HPDE6-E6E7 (cell line): ENCODE data around the gene YJEFN3.

Experiments
- DNase-seq: peaks from one replicate; pipeline ENCODE4 v3.0.0; 2011; ENCODE audit warnings: missing footprints; ENCODE audit errors: extremely low spot score

Gene YJEFN3

DNA sequence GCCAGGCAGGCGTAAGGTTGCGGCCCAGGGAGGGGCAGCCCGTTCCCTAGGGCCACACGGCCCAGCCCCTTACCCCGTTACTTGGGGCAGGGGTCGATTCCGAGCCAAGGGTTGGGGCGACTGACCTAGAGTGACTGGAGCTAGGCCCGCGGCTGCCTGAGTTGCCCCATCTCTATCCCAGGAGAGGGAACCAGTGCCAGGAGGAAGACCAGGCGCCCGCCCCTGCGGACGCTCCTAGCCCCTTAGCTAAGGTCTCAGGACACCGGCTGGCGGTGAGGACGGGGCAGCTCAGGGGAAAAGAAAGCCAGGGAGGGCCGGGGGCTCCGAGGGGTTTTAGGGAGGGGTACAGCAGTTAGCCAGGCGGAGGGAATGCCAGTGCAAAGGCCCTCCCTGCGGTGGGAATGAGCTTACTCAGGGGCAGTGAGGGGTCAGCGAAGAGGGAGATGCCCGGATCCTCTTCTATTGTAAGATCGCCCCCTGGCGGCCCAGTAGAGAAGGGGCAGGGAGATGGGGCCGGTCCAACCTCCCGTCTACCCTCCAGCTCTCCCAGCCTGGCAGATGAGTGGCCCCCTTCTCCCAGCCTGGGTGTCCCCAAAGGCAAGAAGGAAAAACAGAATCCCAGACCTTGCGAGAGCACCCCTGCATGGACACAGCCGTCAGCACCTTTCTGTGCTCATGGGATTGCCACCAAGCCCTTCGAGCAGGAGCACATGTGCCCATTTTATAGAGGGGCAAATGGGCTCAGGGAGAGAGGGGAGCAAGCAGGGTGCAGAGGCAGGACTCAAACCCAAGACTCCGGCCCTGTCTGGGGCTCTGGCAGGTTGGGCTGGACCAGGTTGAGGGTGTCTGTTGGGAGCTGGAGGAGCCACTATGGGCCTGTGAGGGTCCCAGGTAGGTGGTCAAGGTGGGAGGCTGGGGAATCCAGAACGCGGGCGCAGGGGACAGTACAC lies 25.6 kb downstream of the YJEFN3 start:
- DNase-seq, result no peak

DNA sequence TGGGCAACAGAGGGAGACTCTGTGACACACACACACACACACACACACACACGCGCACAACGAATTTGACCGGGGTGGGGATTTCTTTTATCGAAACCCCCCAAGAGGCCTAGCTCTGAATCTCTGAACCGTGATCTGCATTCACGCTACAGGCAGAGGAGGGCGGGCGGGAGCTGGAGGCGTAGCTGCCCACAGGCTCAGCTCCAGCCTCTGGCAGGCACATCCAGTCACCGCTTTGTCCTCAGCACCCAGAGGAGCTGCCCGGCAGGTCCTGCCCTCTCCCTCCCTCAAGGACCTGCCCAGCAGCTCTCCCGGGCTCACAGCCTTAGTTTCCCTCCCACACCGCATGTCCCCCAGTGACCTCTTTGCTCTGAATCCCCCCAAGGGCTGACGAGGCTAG lies 29.3 kb downstream of the YJEFN3 start:
- no peak for DNase-seq

DNA sequence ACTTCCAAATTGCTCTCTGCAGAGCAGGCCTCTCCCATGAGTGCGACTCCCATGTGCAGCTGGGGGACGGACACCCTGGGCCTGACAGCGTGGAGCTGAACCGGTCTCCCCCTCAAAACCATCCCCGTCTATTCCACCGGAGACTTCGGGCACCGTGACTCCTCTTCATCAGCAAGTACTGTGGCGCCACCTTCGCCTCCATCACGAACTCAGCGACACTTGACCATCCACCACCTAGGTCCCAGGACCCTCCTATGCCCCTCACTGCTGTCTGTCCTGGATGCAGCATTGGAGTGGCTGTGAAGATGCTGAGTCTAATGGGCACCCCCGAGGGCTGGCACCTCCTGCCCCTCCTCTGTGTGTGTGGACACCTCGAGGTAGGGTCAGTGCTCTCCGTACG lies 29.9 kb downstream of the YJEFN3 start:
- no peak for DNase-seq

DNA sequence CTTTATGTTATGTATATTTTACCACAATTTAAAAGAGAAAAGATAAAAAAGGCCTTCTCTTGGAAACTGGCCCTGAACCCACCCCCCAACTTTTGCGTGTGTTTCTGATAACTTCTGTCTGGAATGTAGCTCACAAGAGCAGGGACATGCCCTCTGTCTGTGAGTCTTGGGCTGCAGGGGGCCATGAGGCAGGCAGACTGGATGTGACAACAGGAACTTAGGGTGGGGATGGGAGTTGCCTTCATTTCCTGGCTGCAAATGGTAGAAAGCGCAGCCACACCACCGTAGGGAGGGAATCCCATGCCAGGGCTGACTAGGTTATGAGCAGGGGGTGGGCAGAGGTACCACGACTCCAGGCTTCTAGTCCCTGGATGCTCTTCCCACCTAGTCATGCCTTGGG lies 31.2 kb downstream of the YJEFN3 start:
- DNase-seq, result no peak

DNA sequence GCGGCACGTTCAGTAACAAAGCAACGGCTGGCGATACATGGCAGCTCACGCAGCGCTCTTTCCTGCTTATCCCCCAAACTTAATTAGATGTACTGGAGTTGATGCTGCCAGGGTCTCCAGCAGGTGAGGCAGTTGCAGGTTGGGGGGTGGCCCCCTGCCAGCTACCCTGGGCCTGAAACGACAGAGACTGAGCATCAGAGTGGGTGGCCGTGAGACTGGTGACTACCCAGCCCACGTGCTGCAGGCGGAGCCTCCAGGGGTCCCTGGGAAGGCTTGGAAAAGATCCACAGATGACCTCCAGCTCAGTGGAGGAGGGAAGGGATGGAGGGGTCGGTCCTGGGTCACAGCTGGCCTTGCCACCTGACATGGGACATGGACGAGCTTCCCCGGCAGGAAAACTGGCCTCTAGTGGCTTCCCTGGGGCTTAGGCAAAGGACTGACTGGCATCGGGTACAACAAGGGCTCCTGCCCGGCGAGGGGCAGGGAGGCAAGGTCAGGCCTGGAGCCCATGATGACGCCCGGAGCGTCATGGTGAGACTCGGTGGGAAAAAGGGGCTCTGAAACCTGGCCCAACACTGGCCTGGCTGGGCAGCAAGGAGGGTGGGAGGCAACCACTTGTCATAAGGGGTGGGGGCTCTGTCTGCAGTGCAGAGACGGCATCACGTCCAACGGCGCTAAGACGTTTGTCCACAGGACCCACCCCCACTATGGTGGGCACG lies 33.4 kb downstream of the YJEFN3 start:
- no peak for DNase-seq

DNA sequence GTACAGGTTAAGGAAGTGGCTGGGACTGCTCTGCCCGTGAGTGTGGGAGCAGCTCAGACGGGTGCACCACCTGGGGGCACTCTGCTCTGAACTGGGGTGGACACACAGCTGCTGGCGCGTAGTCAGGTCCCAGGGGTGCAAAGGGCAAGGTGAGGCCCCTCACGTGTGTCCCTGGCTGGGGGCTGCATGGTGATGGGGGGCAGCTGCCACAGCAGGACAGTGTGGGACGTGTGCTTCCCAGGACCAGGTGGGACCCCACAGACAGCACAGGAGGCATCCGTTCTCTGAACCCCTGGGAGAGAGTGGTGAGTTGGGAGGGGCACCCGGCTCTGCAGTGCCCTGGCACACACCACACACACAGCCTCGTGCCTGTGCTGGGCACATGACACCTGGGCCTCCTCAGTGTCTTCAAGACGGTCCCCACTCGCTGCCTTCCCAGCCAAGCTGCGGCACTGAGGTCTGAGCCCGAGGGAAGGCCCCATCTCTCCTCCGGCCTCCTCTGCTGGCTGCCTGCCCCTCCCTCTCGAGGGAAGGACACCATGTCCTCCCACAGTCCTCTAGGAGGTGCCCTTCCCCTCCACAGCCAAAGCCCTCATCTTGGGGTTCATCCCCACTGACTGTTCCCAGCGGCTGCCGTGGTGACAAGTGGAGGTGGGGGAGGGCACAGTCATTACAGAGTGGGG lies 34.1 kb downstream of the YJEFN3 start:
- no peak for DNase-seq

DNA sequence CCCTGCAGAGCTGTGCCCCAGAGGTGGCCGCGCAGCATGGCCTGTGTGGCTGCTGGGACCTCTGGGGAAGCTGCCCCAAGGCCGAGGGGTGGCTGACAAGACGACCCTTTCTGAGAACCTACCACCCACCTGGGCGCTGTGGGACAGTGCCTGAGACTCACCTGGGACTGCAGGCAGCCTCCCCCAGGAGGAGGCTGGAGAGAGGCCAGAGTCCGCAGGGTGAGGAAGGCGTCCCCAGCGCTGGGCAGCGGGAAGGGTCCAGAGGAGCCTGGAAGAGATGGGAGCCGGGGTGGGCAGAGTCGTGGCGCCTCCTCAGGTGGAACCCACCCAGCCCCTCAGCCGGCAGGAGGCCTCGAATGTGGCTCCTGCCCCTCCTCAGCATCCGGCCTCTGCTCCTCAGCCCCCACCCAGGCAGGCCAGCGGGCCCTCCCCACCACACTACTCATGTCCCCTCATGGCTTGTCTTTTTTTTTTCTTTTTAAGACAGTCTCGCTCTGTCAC lies 34.7 kb downstream of the YJEFN3 start:
- DNase-seq, result no peak

DNA sequence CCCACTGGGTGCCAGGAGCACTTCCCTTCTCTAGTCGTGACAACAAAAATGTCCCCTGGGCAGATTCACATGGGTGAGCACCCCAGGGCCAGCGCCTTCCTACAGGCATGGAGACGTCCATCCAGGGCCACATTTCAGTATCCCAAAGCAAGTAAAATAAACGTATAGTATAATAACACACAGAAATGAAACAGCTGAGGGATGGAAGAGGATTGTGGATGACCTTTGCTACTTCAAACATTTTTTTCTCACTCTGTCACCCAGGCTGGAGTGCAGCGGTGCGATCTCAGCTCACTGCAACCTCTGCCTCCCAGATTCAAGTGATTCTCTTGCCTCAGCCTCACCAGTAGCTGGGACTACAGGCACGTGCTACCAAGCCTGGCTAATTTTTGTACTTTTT lies 37.6 kb downstream of the YJEFN3 start:
- no peak for DNase-seq

DNA sequence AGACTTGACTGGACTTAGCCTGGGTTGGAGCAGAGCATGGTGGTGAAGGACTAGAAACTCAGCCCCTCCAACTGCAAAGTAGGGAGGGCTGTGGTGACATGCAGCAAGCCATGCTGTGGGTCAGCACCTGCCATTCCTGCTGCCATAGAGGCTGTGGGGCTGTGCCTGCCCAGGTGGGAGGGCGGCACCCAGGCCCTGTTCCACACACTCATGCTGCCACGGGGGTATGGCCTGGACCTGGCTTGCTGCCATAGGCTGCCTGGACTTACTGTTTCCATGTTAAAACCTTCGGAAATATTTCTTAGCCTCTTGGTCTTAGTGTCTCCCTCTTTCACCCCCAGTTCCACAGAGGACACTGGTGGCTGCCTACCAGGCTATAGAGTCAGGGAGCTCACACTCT lies 38.7 kb downstream of the YJEFN3 start:
- DNase-seq, result no peak

DNA sequence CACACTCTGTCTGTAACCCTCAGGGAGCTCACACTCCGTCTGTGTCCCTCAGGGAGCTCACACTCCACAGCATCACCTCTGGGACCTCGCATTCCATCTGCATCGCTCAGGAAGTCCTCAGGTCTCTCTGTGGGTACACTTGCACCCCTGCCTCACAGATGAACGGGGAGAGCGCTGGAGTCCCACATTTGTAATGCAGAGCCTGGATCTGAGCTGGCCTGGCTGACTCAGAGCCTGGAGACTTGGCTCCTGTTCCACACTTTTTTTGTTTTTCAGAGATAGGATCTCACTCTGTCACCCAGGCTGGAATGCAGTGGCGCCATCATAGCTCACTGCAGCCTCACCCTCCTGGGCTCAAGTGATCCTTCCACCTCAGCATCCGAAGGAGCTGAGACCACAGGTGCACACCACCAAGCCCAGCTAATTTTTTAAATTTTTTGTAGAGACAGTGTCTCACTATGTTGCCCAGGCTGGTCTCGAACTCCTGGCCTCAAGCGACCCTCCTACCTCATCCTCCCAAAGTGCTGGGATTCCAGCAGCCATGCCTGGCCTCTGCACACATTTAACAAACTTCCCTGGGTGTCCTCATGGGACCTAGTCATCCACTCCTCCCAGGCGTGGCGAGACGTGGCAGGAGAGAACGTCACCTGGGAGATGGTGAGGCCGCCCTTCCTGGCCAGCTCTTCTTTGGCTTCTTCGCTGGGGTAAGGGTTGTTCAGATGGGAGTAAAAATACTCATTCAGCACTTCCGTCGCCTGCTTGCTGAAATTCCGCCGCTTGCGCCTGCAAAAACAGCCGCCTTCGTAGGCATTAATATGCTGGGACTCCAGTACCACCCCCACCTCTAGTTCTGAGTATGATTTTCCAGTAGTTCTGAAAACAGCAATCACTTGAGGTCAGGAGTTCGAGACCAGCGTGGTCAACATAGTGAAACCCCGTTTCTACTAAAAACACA lies 40.4 kb downstream of the YJEFN3 start:
- DNase-seq, result no peak

DNA sequence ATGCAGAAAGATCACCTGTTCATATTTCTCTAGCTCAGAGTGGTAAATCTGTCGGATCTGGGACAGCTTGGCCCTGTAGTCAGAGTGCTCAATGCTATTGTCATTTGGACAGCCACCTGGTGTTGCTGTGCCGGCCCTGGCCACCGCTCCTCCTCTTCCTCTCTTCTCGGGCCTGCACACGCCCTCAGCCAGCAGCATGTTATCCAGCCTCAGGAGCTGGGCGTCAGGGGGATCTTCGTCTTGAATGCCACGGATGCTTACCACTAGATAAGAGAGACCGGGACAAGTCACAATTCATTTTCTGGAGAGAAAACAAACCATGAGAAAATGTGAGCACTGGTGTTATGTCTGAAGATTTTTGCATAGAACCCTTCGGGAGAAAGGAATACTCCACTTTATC lies 41.9 kb downstream of the YJEFN3 start:
- no peak for DNase-seq

DNA sequence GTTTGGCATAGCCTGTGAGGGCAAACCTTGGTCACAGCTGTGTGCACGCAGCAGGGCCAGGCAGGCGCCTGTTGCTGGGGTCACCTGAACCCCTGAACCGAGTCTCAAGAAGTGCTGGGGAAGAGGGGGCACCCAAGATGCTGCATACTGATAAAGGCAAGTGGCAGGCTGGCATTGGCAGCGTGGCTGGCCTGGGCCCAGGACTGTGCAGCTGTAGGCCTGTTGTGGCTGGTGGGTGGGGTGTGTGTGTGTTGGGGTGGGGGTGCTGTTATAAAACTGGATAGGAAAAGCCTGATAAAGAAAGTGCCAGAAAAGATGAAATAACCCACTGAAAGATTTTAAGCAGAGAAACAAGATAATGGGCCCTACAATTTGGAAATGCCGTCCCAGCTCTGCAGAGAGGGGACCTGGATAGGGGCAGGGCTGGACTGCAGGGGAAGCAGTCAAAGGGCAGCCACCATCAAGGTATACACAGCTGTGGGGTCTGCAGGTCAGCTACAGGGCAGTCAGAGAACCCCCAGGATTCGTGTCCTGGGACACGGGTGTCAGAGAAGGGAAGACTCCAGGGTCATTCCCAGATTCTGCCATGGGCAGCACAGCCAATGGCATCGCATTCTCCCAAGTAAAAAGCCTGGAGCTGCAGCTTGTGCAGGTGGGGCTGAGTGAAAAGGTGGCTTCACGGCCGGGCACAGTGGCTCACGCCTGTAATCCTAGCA lies 42.5 kb downstream of the YJEFN3 start:
- no peak for DNase-seq

DNA sequence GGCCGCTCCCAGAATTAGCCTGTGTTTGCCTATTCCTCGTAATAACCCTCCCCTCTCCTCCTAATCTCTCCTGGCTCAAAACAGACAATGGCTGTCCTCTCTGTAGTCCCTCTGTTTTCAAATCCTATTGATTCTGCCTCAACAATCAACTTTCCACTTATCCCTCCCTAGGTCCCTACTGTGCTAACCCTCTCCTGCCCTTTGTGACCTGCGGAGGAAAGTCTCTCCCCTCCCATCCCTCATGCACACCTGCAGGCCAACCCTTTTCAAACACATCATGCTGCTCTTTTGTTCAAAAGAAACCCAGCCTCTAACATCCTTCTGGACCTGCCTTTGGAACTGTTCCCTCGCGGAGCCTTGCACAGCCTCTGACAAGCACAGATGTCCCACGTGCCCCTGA lies 46.7 kb downstream of the YJEFN3 start:
- no peak for DNase-seq

DNA sequence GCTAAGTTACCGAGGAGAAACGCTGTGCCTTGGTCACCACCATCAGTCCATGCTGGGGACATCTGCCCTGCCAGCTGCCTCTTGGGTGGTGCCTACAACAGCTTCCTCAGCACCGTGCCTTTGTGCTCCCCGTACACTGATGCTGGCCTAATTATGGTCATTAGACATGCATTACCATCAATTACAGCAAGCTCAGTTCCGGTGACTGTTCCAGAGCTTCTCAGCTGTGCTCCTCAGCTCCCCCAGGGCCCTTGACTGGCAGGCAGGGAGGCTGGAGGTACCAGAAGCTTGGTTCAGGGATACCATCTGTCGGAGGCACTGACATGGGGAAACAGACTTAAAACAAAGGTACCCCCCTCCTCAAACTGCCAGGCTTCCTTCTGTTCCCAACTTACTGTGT lies 49.5 kb downstream of the YJEFN3 start:
- DNase-seq, result no peak

DNA sequence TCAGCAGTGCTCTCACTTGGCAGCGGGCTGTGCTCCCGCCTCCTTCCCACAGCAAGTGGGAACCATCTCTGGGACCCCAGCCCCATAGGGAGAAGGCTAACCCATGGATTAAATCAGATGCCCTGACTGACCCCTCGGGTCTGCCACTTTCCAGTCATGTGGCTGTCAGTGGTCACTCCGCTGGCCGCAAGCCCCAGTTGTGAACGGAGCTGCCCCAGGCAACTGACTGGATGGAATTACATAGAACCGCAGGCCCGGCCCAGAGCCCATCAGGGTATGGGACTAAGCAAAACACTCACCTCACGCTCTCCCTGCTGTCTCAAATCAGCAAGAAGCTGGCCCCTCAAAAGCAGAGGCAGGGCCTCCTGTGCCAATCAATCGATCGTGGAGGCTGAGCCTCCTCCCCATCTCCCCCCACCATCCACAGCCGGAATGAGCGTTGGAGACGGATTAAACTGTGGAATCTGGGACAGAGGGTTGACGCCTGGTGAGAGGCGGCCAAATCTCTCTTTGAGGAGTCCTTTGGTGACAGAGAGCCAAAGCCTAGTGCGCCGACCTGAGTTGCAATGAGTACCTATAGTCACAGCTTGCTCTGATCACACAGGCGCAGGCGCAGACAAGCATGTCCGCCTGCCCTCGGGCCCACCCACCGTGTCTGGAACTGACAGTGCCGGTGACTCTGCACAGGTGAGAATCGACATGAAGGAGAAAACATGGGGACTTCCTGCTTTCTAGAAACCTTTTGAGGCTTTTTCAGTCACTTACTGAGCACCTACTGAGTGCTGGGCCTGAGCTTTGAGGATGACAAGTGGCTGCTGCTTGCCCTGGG lies 51.0 kb downstream of the YJEFN3 start:
- DNase-seq, result no peak

DNA sequence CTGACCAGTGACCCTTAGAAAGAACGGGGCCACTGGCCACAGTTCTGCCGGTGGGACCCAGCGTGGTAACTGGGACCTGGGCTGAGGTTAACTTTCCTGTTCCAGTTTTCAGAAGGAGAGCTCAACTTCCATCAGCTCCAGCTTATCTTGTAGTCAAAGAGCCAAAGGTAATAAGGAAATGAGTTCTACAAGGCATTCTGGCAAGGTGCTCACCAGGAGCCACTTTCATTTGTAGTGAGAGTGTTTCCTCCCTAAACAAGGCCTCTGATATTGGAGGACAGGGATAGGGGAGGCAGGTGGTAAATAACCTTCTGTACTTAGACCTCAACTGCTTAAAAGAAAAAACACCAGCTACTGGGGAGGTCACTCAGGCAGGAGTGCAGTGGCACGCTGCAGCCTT lies 51.7 kb downstream of the YJEFN3 start:
- DNase-seq, result no peak

DNA sequence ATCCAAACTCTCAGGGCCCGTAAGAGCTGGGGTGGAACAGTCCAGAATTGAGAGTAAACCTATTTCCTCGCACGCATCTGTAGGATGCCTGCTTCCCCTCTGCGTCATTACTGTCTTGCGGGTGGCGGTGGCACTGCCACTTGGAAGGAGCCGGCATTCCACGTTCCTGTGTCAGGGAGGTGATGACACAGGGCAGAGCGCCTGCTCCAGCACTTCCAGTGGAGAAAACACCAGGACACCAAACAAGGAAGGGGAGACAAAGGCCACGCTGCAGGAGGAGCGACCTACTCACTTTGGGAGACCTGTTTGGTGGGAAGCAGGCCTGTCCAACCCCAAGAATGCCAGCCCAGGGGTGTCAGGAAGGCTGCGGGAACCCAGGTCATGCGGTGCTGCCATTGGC lies 52.7 kb downstream of the YJEFN3 start:
- DNase-seq, result no peak

DNA sequence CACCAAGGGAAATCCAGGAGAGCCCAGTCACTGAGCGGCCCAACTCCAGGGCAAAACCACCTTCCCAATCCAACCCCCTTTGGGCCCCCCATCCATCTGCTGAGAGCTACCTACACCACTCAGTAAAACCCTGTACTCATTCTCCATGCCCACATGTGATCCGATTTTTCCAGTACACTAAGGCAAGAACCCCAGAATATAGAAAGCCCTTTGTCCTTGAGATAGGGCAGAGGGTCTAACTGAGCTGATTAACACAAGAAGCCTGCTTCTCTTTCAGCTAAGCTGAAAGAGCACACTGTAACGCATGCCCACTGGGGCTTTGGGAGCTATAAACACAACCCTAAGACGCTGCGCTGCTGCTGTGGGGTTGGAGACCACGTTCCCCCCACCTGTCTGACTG lies 53.8 kb downstream of the YJEFN3 start:
- DNase-seq, result no peak

DNA sequence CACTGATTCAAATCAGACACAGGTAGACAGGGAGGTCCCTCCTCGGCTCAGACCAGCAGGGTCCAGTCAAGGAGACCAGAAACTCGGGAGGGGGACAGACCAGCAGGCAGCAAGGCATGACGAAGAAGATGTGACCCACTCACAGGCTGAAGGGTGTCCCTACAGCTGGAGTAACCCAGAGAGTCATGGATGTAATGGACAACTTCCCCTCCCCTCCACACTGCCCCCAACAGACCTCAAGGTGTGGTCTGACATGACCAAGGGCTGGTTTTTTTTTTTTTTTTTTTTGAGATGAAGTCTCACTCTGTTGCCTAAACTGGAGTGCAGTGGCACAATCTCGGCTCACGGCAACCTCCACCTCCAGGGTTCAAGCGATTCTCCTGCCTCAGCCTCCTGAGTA lies 55.6 kb downstream of the YJEFN3 start:
- DNase-seq, result no peak
